ENCODE measurements around the gene IL17A.

- TF ChIP-seq EGR1 (IDR thresholded peaks at IDR 0.05) (no peak), CEBPB (IDR thresholded peaks at IDR 0.05) (no peak), YY1 (IDR thresholded peaks at IDR 0.05; ENCODE audit: low read depth) (no peak)
- TF ChIP-seq, protein P1, sequence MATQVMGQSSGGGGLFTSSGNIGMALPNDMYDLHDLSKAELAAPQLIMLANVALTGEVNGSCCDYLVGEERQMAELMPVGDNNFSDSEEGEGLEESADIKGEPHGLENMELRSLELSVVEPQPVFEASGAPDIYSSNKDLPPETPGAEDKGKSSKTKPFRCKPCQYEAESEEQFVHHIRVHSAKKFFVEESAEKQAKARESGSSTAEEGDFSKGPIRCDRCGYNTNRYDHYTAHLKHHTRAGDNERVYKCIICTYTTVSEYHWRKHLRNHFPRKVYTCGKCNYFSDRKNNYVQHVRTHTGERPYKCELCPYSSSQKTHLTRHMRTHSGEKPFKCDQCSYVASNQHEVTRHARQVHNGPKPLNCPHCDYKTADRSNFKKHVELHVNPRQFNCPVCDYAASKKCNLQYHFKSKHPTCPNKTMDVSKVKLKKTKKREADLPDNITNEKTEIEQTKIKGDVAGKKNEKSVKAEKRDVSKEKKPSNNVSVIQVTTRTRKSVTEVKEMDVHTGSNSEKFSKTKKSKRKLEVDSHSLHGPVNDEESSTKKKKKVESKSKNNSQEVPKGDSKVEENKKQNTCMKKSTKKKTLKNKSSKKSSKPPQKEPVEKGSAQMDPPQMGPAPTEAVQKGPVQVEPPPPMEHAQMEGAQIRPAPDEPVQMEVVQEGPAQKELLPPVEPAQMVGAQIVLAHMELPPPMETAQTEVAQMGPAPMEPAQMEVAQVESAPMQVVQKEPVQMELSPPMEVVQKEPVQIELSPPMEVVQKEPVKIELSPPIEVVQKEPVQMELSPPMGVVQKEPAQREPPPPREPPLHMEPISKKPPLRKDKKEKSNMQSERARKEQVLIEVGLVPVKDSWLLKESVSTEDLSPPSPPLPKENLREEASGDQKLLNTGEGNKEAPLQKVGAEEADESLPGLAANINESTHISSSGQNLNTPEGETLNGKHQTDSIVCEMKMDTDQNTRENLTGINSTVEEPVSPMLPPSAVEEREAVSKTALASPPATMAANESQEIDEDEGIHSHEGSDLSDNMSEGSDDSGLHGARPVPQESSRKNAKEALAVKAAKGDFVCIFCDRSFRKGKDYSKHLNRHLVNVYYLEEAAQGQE (IDR thresholded peaks at IDR 0.05; ENCODE audit: low read depth), result no peak
Observed at GRCh38 chr6:52201046-52201445, 14.9 kb downstream of the IL17A start.

Data from Ishikawa (cell line).